ENCODE data around the gene CCM2.

Gene CCM2

DNA sequence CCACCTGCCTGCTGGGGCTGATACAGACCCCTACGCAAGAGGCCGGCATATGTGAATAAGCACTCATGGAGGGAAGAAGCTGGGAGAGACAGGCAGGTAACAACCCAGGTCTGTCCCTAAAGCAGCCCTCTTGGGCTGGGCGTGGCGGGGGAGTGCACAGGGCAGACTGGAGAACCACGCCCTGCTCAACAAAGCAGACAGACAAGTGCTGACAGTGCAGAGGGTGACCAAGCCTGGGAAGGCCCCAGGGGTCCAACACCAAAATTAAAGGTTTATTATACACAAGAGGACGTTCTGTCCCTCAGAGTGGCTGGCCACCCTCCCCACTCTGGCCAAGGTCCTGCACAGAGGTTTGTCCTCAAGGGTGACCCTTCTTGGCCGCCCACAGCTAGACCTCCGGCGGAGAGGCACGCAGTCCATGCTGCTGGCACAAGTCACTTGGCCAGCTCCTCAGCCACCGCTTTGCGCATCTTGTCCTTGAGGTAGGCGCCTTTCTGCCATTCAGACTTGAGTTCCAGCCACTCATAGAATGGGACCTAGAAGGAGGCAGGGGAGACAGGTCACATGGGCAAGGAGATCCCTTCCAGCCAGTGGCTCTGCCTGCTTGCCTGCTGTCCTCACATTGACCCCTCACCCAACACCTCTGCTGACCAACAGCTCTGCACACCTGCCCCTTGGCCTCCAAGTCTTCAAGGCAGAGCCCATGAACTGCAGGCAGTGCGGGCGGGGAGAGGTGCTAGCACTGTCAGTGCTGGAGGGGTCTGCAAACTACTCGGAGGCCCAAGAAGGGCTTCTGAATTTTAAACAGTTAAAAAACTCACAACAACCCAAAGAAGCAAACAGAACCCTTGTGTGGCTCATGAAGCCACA, 100.1 kb downstream of the CCM2 start:
- H3K36me3 ChIP-seq (replicated peaks; ENCODE audit: insufficient read depth, low read length), result peaks cover 23% of the 10 kb centered on the region

DNA sequence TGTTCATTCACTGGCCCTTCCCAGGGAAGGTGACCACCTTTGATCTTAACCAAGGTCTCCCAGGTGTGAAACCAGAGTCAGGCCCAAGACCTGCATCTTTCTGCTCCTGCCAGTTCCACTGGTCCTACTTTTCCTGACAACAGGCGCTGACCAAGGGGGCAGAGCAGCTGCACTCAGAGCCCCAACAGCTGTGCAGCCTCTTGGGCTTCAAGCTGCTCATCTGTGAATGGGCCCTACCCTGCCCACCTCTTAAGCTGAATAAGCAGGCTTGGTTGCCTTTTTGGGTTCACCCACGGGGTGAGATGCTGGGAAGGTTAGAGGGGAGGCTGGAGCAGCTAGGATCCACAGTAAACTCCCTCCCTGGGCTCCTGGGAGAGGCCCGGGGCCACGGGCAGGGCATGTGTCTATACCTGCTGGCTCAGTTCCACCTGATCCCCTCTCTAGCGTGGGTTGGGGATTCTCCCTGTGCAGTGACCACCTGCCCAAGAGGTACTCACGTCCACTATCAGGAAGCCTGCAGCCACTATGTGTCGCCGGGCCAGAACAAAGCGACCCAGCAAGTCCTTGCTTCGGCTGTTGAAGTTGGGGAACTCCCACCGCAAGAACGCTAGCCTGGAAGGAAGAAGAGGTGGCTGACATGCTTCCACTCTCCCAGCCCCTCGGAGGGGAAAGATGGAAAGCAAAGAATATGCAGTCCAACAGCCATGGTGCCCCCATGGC, 100.9 kb downstream of the CCM2 start:
- Histone ChIP-seq H3F3A (ENCODE audit: insufficient read depth, low read length) (no peaks in the 10 kb centered on the region; the same call in 1 of the 2 replicates), H2AFZ (ENCODE audit: low read length) (no peak overlapping the region), H3K79me2 (ENCODE audit: low read length) (peaks cover 22% of the 10 kb centered on the region), H4K20me1 (ENCODE audit: insufficient read depth, low read length) (no peaks in the 10 kb centered on the region), H3K9me3 (replicated peaks; ENCODE audit: insufficient read depth, low read length) (no peaks in the 10 kb centered on the region), H3K4me2 (ENCODE audit: low read depth, low read length) (no peak overlapping the region), H3K4me1 (ENCODE audit: low read length) (no peaks in the 10 kb centered on the region), H3K9ac (ENCODE audit: low read length) (no peak overlapping the region), H3K27ac (ENCODE audit: low read length) (no peak overlapping the region), H3K36me3 (replicated peaks; ENCODE audit: insufficient read depth, low read length) (peaks cover 26% of the 10 kb centered on the region), H3K9me2 (replicated peaks; ENCODE audit: insufficient read depth, low read length) (no peaks in the 10 kb centered on the region), H3K4me3 (ENCODE audit: low read length) (no peak overlapping the region), H3K27me3 (replicated peaks; ENCODE audit: insufficient read depth, low read length) (no peaks in the 10 kb centered on the region)
- no peak for TF ChIP-seq EZH2 (optimal IDR thresholded peaks at IDR 0.05; ENCODE audit: low read depth, low read length)
- TF ChIP-seq EZH2phosphoT487 (IDR thresholded peaks at IDR 0.05; ENCODE audit: low read length), result no peak
- TF ChIP-seq, protein P1, sequence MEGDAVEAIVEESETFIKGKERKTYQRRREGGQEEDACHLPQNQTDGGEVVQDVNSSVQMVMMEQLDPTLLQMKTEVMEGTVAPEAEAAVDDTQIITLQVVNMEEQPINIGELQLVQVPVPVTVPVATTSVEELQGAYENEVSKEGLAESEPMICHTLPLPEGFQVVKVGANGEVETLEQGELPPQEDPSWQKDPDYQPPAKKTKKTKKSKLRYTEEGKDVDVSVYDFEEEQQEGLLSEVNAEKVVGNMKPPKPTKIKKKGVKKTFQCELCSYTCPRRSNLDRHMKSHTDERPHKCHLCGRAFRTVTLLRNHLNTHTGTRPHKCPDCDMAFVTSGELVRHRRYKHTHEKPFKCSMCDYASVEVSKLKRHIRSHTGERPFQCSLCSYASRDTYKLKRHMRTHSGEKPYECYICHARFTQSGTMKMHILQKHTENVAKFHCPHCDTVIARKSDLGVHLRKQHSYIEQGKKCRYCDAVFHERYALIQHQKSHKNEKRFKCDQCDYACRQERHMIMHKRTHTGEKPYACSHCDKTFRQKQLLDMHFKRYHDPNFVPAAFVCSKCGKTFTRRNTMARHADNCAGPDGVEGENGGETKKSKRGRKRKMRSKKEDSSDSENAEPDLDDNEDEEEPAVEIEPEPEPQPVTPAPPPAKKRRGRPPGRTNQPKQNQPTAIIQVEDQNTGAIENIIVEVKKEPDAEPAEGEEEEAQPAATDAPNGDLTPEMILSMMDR (IDR thresholded peaks at IDR 0.05; ENCODE audit: low read length), result no peak
- no peak for DNase-seq

More for the DNA sequence above, 100.1 kb downstream of the CCM2 start:
- TF ChIP-seq, protein P1 (IDR thresholded peaks at IDR 0.05; ENCODE audit: low read length), result no peak
- TF ChIP-seq EZH2 (optimal IDR thresholded peaks at IDR 0.05; ENCODE audit: low read depth, low read length), result no peak
- no peak for TF ChIP-seq EZH2phosphoT487 (IDR thresholded peaks at IDR 0.05; ENCODE audit: low read length)
- Histone ChIP-seq H3F3A (ENCODE audit: insufficient read depth, low read length) (no peaks in the 10 kb centered on the region; the same call in 1 of the 2 replicates), H3K9me2 (replicated peaks; ENCODE audit: insufficient read depth, low read length) (no peaks in the 10 kb centered on the region), H3K79me2 (ENCODE audit: low read length) (peaks cover 14% of the 10 kb centered on the region), H3K9me3 (replicated peaks; ENCODE audit: insufficient read depth, low read length) (no peaks in the 10 kb centered on the region), H3K4me3 (ENCODE audit: low read length) (no peak overlapping the region), H2AFZ (ENCODE audit: low read length) (no peak overlapping the region), H3K27ac (ENCODE audit: low read length) (no peak overlapping the region), H3K9ac (ENCODE audit: low read length) (no peak overlapping the region), H4K20me1 (ENCODE audit: insufficient read depth, low read length) (no peaks in the 10 kb centered on the region), H3K4me2 (ENCODE audit: low read depth, low read length) (no peak overlapping the region), H3K27me3 (replicated peaks; ENCODE audit: insufficient read depth, low read length) (no peaks in the 10 kb centered on the region), H3K4me1 (ENCODE audit: low read length) (no peaks in the 10 kb centered on the region)
- DNase-seq, result no peak

DNA sequence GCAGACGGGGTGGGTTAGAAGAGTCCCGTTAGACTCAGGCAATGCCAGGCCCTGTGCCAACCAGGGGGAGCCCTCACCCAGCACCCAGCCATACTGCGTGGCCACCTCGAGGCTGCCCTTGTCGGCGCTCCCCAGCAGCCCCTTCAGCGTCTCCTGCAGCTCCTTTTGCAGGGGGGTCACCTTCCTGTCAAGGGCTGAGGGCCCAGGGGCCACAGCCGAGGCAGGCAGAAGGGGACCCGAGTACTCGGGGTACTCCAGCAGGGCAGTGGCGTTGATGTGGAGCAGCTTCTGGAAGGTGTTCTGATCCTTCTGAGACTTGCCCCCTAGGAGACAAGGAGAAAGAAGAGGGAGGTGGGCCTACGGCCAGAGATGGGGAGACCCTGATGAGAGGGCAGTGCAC, 101.7 kb downstream of the CCM2 start:
- no peak for DNase-seq
- no peaks in the 10 kb centered on the region for H3K9me2 ChIP-seq (replicated peaks; ENCODE audit: insufficient read depth, low read length)
- no peaks in the 10 kb centered on the region for H3K27me3 ChIP-seq (replicated peaks; ENCODE audit: insufficient read depth, low read length)
- H4K20me1 ChIP-seq (ENCODE audit: insufficient read depth, low read length), result no peaks in the 10 kb centered on the region
- H3K9ac ChIP-seq (ENCODE audit: low read length), result no peak overlapping the region
- no peaks in the 10 kb centered on the region; the same call in 1 of the 2 replicates for H3F3A ChIP-seq (ENCODE audit: insufficient read depth, low read length)
- no peak overlapping the region for H3K4me3 ChIP-seq (ENCODE audit: low read length)
- H3K27ac ChIP-seq (ENCODE audit: low read length), result no peak overlapping the region
- H3K4me2 ChIP-seq (ENCODE audit: low read depth, low read length), result no peak overlapping the region
- no peaks in the 10 kb centered on the region for H3K4me1 ChIP-seq (ENCODE audit: low read length)
- no peak overlapping the region for H2AFZ ChIP-seq (ENCODE audit: low read length)
- TF ChIP-seq, protein P1 (IDR thresholded peaks at IDR 0.05; ENCODE audit: low read length), result no peak
- TF ChIP-seq EZH2 (optimal IDR thresholded peaks at IDR 0.05; ENCODE audit: low read depth, low read length), result no peak
- no peak for TF ChIP-seq EZH2phosphoT487 (IDR thresholded peaks at IDR 0.05; ENCODE audit: low read length)
- no peaks in the 10 kb centered on the region for H3K9me3 ChIP-seq (replicated peaks; ENCODE audit: insufficient read depth, low read length)
- peaks cover 28% of the 10 kb centered on the region for H3K36me3 ChIP-seq (replicated peaks; ENCODE audit: insufficient read depth, low read length)
- peaks cover 30% of the 10 kb centered on the region for H3K79me2 ChIP-seq (ENCODE audit: low read length)
